HG03045 (cell line): ENCODE results near the gene ELP4.
"Not testable (repeated sequence)": the region's sequence is repeated elsewhere in the genome, so short reads cannot be mapped to it uniquely, and the experiment has no call there.

Source experiments
- ATAC-seq: cut with Tn5 transposase; IDR thresholded peaks from one replicate; pipeline ENCODE4 v1.9.1; 2021; ENCODE audit warnings: mild to moderate bottlenecking, moderate library complexity; ENCODE audit not compliant: unreplicated experiment

The ELP4 gene

DNA sequence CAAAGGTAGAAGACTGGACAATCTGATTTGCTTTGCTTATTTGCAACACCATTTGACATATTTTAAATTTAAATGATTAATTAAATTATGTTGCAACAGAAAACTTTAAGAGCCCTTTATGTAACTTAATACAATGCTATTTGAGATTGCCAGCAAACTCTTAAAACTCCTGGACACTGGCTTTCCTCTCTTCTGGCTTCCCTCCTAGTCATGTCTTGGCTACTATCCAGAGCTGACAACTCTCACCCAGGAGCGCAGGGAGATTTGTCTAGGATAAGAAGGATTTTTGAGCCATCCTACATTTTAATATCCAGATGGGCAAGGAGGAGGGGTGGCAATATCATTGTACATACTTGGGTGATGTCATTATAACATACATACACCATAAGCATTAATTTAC, 134.3 kb downstream of the ELP4 start:
- ATAC-seq: no peak

DNA sequence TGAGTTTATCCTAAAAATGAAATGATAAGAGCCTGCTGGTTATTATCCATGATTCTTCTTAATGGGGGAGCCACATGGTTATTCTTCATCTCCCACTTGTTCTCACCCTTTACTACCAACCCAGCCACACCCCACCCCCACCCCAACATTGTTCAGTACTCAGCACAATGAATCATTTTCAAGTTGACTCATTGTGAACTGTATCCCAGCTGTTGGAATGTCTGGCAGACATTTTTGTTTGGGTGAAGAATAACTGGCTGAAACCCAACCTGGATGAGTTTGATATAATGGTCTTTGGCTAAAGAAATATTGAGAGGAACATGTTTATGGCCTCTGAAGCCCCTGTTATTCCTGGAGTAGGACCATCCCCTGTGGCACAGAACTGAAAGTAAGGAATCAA, 136.2 kb downstream of the ELP4 start:
- no peak for ATAC-seq

DNA sequence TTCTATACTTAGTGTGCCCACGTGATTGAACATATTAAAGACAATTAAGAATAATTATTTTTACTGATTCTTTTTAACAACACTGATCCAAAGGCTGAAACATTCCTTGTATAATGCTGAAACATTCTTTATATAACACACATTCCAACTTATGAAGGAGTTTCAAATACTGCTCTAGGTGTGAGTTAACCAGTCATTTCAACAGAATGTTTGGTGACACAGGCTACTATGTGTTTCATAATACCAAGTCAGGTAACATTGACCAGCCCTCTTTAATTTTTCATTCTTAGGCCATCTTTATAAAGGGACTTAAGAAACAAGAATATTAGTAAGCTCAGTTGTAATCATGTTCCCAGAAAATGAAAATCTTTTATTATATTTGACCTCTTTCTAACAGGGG, 136.6 kb downstream of the ELP4 start:
- ATAC-seq: no peak

DNA sequence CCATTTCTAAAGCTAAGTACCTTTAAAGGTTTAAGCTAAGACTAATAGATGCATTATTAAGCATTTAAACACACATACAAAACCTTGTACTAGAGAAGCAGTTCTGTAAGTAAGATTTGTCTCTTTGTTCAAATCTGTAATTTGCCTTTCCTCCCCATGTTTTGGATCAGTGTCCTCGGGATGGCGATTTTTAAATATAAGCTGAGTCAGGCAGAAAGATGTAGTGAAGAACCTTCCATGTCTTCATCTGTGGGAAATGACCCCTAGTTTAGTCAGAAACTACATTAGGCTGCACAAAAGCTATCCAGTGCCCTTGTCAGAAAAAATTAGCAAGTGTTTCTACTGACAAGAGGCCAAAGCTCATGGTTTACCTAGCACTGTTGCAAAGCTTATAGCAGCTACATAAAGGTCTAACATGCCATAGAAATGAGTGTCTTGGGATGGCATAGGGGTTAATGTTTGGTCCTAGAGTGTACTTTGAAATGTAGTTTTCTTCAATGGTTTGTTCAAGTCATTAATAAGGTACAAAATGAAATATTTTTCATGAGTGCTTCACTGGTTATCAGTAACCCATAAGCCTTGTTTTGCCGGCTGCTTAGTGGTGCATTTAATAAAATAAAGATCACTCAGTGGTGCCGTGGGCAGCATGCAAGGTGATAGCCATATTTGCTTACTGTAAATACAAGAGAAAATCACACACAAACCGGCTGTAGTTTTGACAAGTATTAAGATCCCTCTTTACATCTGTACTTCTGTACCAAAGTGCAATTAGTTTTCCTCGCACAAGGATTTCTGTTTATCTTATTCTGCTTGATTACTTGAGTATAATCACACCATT, 139.8 kb downstream of the ELP4 start:
- ATAC-seq: no peak

DNA sequence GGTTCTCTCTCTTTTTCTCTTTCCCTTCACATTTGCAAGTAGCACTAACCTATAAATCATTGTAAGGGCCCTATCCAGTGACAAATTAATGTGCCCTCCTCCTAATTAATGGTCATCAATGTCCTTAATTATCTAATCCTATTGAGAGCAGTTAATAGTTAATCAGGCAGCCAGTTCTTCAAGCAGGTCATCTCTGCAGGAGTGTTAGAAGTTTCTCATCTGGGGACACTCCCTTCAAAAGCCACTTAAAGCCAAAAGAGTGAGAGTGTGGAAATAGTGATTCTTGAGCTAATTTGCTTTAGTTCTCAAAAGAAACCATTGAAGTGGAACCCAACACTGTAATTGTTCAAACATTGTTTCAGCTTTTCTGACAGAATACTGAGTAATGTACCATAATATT, 141.6 kb downstream of the ELP4 start:
- ATAC-seq: no peak

DNA sequence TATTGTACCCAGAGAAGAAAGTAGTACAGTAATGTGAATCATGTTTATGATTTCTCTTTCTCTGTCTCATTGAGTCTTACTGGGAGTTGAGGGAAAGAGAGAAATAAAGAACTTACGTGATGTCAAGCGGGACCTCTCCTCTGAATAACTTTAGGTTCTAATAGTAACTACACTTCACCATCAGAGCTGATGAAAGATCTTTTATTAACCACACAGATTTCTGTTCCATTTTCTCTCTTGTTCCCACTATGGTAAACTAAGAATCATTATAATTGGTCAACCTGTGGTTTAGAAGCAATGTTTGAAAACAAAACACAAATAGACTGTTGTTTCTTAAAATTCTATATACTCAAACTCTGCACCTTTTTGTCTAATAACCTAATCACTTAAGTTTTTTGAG, 142.3 kb downstream of the ELP4 start:
- no peak for ATAC-seq

DNA sequence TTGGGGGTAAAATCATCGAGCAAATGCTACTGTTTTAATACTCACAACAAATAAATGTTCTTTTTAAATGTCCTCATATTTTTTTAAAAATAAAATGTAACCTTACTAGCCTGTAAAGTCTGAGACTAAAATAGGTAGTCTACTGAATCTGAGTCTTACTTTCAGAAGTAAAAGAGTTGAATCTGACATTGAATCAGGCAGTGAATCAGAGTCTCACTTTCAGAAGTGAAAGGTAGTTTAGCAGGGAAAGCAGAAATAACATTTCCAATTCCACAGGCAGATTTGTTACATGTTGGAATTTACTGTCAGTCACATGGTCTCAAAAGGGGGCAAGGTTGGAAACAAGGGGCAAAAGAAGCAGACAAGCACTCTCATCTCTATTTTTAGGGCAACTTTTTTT, 143.0 kb downstream of the ELP4 start:
- no peak for ATAC-seq

DNA sequence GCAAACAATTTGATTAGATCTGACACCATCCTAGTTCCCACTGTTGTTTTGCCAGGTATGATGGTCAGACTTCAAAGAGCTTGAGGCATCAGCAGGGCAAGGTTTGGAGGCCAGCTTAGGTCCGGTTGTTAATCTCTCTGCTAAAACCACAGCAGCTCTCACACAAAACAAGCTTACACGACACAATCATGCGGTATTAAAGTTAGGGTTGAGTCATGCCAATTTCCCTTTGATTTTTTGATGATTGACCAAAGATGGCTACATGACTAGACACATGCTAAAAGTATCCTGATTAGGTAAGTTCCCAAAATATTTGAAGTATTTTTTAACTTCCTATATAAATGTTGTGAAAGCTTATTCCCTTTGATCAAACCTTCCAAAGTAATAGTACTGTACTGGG, 145.9 kb downstream of the ELP4 start:
- ATAC-seq: no peak

DNA sequence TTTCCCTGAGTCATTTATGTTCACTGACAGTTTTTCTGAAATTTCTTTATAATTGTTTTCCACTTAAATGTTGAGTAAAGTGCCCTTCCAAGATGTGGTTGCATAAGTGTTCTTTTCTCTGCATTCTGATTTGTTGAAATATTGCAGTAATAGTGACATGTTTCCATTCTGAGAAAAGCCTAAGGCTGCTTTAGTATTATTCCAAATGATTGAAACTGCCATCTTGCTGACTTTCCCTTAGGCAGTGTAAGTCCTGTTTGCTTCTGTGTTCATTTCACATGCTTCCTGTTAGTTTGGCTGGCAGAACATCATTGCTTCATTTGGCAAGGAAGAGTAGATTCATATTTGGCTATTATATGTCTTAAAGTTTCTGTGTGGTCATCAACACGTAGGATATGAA, 146.5 kb downstream of the ELP4 start:
- no peak for ATAC-seq

DNA sequence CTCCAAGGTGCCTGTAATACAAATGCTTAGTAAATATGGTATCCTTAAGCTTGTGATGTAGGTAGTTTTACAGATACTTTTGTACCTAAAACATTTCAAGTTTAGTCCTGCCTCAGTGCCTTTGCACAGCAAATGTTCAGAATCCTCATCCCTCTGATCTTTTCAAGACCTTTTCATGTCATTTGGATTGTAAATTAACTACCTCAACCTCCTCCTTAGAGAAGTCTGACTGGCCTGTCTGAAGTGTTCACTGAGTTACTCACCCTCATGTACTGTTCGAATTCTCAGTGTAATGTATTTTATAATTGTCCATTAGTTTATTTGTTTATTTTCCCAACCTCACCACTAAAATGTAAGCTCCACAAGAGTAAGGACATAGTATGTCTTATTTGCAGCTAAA, 147.5 kb downstream of the ELP4 start:
- ATAC-seq: no peak

DNA sequence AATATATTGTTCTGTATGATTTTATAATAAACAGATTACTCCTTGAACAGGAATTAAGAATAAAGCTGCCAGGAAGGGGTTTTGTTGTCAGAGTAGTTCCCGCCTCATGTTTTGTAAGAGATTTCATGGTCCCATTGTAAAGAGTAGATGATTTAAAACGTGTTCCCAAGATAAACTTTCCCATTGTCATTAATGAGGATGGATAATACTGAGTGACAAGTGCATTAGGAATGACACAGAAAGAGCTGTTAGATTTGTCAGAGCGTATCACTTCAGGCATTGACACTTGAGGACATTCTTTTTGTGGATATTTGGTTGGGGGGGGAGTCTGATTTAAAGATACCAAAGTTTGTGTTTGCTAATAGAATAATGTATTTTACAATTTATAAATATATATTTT, 154.6 kb downstream of the ELP4 start:
- no peak for ATAC-seq

DNA sequence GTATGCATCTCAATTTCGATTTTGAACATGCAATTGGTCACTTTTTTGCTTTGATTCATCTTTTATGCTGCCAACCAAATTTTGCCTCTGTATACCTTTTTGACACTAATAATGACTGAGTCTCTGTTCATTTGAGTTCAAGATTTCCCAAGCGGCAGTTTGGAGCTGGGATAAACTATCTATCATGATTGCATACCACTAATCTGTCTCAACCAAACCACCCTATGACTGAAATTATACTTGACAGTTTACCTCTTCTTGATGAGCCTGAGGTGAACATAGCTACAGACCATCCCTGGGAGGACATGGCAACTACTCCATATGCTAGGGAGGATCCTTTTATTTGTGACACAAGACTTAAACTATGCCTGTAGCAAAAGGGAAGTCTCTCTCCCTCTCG, 155.4 kb downstream of the ELP4 start:
- no peak for ATAC-seq

DNA sequence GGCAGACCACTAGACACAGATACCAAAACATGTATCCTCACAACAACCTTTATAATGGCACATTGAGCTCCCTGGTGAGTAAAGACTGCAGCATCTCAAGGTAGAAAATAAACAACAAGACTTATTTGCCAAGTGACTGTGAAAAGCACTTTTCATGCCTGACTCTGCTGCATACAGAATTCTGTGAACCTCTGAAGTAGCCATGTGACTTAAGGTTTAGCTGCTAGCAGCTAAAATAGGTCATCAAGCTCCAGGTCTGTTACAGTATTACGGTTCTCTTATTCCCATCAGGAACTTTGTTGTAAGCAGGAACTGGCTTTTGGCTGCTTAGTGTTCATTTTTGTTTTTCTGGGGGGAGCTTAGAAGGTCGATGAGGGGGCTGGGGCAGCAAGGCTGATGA, 162.1 kb downstream of the ELP4 start:
- no peak for ATAC-seq

DNA sequence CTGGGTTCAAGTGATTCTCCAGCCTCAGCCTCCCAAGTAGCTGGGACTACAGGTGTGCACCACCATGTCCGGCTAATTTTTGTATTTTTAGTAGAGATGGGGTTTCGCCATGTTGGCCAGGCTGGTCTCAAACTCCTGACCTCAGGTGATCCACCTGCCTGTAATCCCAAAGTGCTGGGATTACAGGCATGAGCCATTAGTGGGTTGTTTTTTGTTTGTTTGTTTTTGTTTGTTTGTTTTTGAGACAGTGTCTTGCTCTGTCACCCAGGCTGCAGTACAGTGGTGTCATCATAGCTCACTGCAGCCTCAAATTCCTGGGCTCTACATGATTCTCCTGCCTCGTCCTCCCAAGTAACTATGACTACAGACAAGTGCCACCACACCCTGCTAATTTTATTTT, 163.5 kb downstream of the ELP4 start:
- not testable (repeated sequence) for ATAC-seq

DNA sequence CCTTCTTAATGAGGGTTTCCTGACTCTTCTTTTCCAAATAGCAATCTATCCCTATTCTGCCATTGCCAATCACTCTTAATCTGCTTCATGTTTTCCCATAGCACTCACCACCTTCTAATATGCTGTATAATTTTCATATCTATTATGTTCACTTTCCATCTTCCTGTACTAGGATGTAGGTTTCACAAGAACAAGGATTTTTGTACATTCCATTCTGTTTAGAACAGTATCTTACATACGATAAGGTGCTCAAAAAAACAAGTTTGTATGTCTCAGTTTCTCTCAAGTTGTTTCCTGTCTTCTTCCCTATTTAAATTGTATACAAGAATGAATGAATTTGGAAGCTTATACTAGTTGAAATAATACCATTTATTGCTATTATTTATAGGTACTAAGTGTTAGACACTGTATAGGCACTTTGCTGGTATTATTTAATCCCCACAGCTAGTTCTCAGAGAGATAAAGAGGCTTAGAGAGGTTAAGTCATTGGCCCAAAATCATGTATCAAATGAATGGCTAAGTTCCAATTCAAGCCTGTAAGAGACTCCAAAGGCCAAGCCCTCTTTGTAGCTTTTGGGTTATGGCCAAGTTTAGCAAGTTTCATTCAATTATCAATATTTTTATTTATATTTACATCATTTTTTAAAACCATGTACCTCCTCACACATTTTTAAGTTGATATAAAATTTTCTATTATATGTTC, 166.9 kb downstream of the ELP4 start:
- no peak for ATAC-seq

DNA sequence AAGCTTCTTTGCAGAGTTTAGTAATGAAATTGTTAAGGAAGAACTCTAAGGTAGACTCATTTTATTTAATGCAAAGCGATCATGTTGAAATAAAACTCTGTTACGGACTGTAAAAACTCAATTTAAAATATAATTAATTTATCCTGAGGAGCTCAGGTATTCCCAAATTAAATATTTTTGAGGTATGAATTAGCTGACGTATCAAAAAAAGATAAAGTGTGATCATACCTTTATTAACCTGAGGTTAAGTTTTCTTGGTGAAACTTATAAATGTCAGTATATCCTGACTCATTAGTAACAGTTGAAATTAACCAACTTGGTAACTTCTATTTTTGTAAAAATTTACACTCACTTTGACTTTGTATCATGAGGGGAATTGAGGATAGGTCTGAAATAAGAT, 171.2 kb downstream of the ELP4 start:
- ATAC-seq: no peak

DNA sequence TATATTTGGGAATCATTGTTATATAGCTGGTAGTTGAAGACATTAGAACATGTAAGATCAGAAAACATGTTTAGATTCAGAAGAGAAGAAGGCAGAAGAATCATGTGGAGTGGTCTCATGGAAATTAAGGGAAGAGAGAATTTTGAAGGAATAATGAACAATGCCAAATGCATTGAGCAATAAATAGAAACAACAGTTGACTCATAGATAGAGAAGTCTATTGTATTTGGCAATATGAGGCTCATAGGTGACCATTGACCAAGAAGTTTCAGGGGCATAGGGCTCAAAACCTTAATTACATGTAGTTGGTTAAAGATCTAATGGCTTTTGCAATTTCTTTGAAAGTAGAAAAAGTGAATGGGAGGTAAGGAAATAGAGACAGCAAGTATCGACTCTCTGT, 177.7 kb downstream of the ELP4 start:
- ATAC-seq: no peak

DNA sequence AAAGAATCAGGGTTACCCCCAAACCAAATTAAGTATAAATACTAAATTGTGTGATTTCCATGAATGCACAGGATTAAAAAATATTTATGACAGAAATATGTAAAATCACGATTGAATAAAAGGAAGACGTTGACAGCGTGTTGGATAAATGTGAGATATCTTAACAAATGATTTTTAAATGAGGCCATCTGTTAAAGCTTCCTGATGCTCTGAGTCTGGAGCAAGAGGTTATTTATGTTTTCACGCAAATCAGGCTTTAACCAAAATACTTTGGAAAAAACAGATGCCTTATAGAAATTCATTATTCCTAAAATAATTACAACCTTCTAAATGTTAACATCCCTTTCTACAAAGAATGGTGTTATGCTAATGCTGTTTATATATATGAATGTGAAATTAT, 178.3 kb downstream of the ELP4 start:
- ATAC-seq: no peak

DNA sequence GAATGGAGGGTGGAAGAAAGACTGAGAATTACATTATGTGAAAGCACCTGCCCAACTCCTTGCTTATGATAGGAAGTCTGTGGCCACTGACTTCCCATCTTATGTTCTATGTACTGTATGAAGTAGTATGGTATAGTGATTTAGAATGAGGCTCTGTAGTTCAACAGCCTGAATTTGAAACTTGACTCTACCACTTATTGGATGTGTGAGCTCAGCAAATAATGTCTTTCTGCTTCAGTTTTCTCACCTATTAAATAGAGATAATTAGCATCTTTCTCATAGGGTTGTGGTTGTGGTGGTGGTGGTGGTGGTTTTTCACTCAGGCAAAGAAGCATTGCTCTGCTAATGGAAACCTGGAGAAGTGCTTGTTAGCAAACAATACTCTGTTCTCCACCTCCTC, 180.0 kb downstream of the ELP4 start:
- ATAC-seq: no peak

DNA sequence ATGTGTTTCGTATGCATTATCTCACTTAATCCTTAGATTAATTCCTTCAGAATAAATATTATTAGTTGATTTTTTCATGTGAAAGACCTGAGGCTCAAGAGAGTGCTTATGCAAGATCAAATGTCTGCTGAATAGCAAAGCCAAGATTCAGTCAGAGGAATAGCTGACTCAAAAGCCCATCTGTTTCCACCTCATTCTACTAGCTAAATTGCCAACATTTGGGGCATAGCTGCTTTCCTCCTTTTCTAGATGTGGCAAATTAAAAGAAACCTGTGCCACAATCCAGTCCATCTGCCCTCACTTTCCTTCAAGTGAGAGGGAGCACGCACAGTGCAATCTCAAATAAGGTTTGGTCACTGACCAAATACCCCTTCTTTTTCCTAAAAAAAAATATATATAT, 180.5 kb downstream of the ELP4 start:
- no peak for ATAC-seq

DNA sequence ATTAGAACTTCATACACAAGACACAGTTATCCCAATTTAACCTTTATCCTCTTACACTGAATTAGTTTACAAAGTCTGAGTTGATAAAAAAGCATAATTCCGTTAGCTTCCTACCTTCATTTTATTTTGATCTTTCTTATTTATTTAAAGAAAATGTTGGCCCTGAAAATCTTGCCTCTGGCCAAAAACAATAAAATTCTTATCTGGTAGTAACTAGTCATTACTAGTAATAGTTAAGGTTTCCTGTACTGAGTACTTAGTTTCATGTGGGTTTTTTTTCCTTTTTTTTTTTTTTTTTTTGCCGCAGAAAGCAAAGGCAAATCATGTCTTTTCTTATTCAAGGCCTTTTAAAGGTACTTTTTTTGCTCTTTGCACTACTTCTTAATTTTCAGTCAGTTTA, 180.9 kb downstream of the ELP4 start:
- no peak for ATAC-seq

DNA sequence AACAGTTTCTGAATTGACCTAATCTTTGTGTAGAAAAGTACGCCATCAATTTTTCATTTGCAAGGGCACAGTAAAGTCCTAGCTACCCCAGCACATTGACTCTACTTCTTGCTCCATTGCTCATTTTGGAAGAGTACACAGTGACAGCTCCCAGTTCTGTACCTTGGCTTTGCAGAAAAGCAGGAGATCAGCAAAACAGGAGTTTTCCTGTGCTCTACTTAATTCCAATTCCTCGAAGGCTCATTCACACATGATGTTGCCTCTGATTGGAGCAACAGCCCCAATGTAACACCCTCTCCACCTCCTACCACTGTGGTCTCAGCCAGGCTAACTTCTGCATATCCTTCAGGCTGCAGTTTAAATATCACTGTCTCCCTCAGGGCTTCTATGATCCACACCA, 182.9 kb downstream of the ELP4 start:
- ATAC-seq: no peak

DNA sequence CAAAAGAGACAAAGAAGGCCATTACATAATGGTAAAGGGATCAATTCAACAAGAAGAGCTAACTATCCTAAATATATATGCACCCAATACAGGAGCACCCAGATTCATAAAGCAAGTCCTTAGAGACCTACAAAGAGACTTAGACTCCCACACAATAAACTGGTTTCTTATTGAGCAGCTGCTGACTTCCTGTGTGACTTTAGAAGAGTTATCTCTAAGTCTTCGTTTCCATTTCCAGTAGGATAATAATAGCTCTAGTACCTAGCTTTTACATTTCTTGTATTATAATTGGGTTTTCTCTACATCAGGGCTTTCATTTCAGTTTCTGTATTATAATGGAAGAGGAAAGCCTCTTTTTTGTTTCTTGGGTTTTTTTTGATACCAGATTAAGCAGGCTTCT, 187.5 kb downstream of the ELP4 start:
- ATAC-seq: peak; percentile 81
